ENCODE data around the gene HOXD4.

DNA sequence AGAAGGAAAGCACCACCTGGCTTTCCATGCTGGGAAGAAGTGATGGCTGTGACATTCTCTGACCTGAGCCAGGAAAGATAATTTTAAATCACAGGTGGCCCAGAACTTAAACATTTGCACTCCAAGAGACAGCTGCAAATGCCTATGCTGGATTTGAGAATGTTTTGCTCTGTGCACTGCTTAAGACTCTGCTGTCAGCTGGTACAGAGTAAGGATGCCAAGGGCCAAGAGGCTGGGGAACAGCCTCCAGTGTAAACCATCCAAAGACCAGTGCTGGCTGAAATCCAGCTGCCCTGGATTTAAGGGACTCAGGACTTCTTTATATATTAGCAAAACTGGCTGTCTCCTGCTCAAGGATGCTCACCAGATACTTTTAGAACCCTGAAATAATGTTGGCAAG, 18.0 kb upstream of the HOXD4 start:
- TF ChIP-seq, protein P1, sequence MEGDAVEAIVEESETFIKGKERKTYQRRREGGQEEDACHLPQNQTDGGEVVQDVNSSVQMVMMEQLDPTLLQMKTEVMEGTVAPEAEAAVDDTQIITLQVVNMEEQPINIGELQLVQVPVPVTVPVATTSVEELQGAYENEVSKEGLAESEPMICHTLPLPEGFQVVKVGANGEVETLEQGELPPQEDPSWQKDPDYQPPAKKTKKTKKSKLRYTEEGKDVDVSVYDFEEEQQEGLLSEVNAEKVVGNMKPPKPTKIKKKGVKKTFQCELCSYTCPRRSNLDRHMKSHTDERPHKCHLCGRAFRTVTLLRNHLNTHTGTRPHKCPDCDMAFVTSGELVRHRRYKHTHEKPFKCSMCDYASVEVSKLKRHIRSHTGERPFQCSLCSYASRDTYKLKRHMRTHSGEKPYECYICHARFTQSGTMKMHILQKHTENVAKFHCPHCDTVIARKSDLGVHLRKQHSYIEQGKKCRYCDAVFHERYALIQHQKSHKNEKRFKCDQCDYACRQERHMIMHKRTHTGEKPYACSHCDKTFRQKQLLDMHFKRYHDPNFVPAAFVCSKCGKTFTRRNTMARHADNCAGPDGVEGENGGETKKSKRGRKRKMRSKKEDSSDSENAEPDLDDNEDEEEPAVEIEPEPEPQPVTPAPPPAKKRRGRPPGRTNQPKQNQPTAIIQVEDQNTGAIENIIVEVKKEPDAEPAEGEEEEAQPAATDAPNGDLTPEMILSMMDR (IDR thresholded peaks at IDR 0.05; ENCODE audit: low read depth, low read length, poor library complexity, severe bottlenecking) = no peak
- TF ChIP-seq EZH2phosphoT487 (IDR thresholded peaks at IDR 0.05; ENCODE audit: borderline replicate concordance, low read length) = no peak
